HG03520 (cell line): Measurements from ENCODE around the gene NRXN3.
"Not testable (repeated sequence)": the region's sequence is repeated elsewhere in the genome, so short reads cannot be mapped to it uniquely, and the experiment has no call there.

Source experiments
- ATAC-seq: cut with Tn5 transposase; IDR thresholded peaks from one replicate; pipeline ENCODE4 v1.9.1; 2021; ENCODE audit warnings: mild to moderate bottlenecking, moderate library complexity; ENCODE audit not compliant: unreplicated experiment

The NRXN3 gene

DNA sequence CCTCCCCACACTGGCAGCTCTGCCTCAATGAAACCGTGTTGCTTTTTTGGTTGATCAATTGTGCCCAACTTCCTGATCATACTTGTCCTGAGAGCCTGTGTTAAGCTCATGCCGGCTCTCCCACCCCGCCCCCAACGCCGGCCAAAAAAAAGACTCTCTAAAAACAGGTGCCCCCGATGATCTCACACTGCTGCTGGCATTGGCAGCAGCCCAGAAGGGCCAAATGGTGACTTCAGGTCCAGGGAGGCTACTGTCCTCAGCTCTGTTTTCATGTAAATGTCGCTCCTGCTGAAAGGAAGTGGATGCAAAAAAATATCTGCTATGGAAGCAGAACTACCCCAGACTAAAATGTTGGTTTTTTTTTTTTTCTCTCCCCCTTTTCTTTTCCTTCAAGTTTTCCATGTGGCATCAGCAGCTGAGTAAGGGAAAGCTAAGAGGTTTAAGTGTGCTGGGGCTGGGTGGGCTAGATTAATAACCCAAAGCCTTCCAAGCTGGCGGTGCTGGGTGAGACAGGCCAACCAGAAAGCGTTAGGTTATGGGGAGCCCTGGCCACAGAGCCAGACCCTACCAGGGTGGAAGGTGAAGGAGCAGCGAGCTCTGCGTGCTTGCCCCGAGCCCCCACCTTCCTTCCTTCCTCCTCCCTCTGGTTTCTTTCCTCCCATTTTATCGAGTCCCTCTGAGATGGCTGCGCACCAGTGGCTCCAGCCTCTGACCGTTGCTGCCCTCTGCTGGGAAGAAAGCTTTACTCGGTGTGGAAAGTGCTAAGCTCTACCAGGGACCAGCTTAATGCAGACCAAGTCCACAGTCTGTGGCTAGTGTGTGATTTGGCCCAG lies 396.1 kb downstream of the NRXN3 start:
- peak; percentile 92 for ATAC-seq

DNA sequence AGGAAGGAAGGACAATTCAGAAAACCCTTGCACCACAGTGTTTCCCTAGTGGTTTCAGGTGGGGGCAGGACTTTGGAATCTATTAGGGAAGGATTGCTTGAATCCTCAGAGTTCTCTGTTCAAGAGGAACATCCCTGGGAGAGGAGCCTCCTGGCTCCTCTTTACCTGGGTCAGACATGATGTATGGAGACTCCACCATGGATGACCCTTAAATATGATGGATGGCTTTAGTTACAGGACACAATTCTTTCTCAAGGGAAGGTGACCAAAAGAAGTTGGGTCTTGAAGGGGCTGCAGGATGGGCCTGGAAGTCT lies 396.6 kb downstream of the NRXN3 start:
- no peak for ATAC-seq

DNA sequence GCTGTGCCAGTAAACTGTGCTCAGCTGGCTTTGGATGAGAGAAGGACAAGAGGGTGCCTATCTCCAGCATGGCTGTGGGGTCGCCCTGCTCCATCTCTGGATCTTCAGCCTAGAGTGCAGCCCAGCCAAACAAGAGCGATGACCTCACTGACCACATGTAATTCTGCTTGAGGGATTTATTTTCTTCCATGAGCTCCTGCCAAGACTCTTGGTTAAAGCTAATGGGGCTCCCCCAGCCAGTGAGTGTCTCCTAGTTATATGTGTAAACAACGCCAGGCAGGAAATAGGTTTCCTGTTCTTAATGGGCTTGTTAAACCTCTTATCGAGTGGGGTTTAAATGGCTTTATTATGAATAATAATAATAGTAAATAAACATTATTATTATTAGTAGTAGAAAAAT lies 397.2 kb downstream of the NRXN3 start:
- ATAC-seq, result no peak

DNA sequence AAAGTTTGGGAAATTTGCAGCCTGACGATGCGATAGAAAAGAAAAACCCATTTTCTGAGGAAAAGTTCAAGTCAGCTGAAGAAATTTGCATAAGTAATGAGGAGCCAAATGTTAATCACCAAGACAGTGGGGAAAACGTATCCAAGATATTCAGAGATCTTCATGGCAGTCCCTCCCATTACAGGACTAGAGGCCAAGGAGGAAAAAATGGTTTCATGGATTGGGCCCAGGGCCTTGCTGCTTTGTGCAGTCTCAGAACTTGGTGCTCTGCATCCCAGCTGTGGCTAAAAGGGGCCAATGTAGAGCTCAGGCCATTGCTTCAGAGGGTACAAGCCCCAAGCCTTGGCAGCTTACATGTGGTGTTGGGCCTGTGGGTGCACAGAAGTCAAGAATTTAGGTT lies 403.6 kb downstream of the NRXN3 start:
- ATAC-seq, result not testable (repeated sequence)

DNA sequence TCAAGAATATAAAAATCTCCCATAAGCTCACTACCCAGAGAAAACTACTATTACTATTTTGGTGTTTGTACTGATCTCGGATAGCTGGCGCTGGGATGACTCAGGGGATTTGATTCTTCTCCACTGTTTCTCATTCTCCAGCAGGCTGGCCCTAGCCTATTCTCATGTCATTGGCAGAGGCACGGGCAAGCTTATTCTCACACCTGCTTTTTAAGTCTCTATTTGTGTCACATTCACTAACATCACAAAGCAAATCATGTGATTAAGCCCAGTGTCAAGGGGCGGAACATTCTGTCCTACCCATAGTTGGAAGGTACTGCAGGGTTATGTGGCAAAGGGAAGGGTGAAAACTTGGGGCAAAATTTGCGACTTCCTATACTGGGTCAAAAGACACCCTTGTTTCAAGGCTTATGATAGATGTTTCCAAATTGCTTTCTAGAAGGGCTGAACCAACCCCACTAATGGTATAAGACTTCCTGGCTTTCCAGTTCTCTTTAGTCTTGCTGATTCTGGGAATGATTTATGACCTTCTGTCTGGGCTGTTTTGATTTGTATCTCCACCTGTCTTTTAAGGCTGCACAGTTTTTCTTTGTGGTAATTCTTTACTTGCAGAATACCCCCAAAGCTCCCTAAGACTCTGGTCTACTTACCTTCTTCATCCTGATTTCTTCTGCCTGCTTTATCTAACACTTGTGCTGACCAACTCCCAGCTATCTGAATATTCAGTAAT lies 406.4 kb downstream of the NRXN3 start:
- no peak for ATAC-seq

DNA sequence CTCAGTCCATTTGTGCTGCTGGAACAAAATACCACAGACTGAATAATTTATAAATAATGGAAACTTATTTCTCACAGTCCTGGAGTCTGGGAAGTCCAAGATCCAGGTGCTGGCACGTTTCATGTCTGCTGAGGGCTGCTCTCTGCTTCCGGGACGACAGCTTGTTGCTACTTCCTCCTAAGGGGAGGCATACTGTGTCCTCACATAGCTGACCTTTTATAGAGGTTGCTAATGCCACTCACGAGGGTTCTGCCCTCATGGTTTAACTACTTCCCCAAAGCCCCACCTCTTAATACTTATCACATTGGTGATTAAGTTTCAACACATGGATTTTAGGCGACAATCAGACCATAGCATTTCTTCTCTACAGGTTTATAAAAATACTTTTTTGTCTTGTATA lies 411.1 kb downstream of the NRXN3 start:
- ATAC-seq, result no peak

DNA sequence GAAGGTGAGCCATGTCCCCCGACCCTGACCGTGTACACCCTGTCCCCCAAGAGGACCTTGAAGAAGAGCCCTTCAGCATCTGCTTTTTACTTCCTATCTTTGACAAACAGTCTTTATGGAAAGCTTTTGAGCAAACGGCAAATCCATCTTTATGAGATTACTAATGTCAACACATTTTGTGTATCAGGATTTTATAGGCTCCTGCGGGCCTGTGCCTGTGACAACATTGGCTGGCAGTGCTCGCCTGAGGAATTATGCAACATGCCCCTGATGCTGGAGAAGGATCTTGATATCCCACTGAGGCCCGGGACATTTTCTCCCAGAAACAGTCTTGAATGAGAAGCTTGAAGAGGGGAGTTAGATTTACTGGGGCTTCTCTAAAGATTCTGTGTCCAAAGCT lies 416.5 kb downstream of the NRXN3 start:
- no peak for ATAC-seq

DNA sequence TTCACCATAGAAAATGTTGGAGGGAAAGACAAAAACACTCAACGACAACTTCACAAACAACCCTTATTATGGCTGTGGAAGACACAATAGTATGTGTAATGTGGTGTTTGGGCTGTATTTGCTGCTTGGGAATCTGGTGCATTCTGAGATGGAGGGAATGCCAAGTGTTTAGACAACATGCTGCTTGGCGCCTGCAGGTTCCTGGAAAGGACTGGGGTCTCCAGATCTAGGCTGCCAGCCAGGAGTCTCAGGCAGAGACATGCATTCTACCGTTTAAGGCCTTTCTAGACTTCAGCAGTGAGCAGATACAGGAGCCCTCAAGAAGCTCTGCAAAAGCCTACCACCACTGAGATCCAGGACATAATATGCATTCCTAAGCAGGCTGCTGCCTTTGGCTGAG lies 418.7 kb downstream of the NRXN3 start:
- no peak for ATAC-seq

DNA sequence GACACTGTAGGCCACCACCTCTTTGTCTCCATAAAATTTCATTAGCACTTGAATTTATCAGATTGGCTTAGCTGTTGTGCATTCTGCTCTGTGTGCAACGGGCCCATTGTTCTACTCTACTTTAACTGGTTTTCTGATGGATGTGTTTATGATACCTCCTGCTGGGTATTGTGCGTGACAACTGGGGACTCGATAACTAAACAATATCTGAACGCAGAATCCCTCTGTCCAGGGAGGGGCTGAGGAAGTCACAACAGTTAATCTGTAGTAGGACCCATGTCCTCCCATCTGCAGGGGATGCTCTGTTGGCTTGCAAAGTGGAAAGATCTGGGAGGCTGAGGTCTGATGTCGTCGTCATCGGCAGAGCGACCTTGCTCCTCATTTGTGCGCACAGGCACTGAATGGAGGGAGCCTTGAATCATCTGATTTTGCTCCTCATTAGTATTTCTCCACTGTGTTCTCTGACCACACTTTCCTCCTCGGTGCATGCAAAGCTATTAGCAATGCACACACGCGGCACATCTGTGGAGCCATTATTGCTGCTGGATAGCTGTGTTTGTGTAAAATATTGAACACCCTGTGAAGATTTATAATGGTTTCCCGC lies 422.5 kb downstream of the NRXN3 start:
- no peak for ATAC-seq

DNA sequence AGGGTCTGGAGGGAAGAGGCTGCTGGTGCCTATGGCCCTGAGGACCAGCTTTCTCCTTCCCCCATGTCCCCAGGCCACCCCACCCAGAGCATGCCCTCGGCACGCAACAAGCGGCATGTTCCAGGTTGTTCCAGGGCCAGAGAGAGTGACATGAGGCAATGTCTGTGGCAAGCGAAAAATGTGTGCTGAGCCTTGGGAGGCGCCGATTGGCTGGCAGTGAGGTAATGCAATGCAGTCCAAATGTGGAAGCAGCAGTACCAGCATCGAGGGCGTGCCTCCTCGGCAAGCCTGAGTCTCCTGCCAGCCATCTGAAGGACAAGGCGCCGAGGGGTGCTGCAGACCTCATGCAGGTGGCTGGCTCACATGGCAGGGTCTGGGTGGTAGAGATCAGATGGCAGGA lies 423.8 kb downstream of the NRXN3 start:
- ATAC-seq, result no peak

DNA sequence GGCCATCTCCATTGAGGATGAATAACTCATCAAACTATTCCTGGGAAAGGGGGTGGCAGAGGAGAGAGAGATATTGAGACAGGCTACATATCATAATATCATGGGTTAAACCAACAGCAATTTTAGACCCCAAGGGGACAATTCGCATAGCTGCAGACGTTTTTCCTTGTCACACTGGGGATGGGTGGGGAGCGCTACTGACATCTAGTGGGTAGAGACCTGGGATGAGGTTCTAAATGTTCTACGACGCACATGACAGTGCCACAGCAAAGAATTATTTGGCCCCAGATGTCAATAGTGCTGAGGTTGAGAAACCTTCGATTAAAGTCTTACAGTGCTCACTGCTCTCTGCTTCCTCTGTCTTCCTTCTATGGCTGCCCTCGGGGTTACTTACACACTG lies 425.6 kb downstream of the NRXN3 start:
- no peak for ATAC-seq

DNA sequence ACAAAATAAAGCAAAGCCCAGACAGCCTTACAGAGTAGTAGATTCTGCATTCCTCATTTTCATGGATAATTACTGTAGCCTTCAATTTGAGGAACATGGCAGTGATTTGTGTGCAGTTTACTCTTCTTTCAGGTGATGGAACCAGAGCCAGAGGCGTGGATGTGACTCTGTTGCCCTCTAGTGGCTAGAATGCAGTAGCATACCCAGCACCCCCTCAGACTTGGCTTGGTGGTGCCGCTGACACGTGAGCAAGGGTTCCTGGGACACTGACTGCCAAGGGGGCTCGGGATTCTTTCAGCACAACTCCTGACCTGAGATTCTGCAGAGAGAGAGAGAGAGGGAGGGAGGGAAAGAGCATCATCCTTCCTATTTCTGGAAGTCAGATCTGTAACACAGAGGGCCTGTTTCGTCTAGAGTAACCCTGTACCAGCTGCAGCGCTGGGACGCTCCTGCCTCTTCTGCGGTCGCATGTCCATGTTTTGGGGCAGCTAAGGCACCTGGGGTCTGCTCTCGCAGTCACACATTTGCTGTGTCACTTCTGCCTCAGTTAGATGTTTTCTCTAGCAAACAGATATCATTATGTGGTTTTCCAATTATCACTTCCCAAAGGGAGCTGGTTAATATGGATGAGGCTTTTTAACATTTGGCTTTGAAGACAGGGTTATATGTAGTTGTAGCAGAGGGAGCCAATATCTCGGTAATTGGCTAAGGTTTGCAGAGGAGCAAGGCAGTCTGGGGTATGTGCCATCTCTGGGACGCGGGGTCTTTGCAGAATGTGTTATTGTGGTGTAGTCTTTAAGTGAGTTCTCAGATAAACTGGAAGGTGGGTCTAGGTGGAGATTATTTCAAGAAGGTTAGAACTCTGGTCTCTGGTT lies 428.1 kb downstream of the NRXN3 start:
- ATAC-seq, result peak; percentile 77

DNA sequence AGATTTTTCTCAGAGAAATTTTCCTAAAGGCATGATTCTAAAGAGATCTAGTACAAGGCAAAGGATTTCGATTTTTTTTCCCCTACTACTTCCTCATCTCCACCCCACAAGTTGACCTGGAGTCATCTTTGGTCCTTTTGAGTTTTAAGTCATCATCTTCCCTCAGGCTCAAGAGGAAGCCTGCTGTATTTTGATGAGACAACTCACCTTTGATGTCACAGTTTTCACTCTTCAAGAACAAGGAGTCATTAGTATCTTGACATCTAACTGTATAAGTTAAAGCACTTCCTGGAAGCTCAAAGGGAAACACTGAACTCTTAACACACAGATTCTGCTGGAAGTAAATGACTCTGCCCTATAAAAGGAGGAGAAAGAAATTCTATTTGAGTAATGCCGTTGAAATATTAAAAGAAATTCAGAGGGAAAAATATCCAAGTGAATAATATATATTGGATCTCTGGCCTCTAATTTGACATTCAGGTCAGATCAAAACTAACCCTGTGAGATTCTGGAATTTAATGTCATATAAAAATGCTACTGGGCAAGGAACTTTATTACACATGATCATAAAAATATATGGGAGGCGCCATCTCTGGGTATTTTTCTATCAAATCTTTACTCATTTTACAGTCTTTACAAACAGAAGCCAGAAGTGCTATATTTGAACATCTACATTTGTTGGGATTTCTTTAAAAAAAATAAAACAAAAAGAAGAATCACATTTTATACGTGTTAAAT lies 435.0 kb downstream of the NRXN3 start:
- ATAC-seq, result no peak

DNA sequence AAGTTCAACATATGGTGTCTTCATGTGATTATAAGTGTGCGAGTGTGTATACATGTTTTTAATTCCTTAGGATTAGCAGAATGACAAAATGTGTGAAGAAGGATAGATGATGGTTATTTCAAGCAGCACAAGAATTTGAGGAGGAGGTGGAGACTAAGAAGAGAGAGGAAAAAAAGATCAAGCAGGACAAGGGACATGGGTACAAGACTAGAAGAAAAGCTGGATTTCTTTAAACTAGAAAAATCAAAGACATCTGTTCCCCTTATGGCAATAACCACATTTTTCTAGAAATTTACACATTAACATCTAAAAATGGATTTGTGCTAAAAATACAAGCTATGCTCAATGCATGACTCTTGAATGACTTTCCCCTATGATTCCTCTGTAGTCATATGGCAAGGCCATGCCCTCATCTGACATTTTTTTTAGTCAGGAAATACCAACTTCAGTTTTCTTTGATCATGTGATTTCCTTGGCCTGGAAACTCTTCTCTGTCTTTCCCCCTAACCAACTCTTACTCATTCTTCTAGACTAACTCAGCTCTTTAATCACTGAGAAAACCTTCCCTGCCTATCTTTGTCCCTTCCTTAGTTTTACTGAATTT lies 435.8 kb downstream of the NRXN3 start:
- ATAC-seq, result no peak

DNA sequence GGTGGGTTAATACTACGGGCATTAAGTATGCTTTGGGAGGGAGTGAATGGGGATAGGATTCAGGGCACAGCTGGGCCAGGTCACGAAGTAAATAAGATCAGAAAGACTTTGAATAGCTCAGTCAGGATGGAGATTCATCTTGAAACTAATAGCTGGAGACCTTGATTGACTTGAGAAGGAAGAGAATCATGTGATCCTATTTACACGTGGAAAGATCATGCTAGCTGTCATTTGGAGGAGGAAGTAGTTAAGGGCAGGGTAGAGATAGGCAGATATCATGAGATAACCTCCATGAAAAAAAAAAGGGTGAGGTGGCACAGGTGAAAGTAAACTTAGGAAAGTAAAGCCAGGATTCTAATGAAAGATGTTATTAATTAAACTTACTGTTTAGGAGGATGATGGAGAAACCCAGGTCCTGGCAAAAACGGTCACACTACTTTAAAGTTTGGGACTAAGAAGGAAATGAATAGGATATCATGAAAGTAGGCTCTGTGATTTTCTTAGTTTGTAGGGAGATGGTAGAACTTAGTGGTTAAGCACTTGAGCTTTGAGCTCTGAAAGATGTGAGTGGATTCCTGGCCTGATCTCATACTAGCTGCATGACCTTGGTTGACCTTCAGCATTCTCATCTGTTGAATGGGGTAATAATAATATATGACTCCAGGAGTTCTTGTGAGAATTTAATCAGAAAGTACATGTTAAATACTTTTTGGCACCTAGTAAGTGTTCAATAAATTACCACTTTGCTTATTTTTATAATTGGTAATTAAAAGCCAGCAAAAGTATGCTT lies 439.0 kb downstream of the NRXN3 start:
- ATAC-seq, result no peak

DNA sequence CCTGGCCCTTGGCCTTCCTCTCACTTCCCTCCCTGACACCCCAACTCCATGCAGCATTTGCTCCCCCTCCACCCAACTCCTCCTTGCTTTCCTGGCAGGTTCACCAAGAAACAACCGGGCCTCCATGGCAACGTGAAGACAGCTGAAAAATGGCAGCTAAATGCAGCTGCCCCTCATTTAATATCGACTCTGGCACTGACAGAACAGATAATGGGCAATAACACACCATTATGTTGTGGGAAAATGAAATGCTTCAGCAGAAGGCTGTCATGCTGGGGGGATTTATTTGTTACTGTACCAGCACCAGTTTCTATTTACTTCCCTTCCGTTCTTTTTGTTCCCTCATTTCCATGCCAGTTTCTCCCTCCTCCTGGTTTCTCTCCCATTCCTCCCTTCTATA lies 440.8 kb downstream of the NRXN3 start:
- no peak for ATAC-seq

DNA sequence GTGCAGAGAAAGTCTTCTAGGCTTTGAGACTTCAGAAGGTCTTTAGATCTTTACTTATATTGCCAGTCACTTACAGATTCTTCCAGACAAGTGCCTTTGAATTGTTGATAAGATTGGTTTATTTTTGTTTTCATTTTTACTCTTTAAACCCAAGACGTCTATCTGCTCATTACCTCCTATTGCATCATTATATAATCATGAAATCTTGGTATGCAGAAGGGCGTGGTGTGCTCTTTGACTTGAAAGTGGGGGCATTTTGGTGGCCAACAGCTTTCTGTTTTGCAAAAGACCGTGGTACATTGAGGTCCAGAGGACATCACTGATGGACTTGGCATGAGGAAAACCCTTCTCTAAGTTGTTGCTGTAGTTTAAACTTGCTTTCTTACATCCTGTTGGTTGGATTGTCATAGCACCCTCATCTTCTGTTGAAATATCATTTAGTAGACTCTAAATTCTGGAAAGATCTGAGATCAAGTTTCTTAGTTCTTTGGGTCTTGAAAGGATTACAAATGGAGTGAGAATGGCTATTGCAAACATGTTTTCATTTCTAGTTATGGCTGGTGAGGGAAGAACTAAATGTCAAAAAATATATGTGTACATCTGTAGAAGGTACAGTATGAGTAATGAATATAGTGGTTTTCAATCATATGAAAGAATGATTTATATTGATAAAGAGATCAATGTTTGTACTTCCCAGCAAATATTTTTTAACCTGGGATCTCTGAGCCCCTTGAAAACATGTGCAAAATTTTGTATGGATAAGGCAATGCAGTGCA lies 441.8 kb downstream of the NRXN3 start:
- ATAC-seq, result no peak

DNA sequence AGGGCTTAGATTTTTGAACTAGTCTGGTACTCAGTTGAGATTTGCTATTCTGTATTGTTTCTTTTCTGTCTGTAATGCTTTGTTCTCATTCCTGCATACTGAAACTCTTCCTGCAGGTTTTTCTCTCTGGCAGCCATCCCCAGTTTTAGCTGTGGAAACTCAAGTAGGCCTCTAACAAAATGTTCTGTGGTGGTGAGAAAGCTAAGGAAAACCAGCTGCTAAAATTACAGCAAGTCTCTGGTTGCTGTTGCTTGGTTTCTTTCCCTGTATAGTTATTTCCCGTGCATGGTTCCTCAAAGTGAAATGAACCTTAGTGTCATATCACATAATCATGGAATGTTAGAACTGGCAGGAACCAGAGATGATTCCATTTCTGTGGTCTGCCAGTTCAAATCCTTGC lies 442.5 kb downstream of the NRXN3 start:
- ATAC-seq, result no peak

DNA sequence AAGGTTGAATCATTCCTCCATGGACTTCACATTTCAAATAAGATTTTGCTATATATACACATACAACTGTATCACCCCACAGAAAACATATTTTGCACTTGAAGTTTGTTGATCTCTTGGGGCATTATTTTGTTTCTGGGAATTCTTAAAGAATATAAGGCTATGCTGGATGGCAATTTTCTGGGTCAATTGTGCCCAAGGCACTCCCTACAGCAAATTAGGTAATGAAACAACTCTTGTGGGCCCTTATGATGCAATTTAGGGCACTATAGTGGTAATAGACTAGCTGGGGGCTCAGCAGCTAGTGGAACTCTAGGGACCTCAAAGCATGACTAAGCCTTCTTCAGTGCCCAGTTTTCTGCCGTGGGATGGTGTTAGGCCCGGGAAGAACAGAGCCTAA lies 444.4 kb downstream of the NRXN3 start:
- ATAC-seq, result no peak
